Epithelial cell of prostate (primary cell): ENCODE measurements around the gene TRPM5.
"Not testable (repeated sequence)": the region's sequence is repeated elsewhere in the genome, so short reads cannot be mapped to it uniquely, and the experiment has no call there.

Source experiments
- DNase-seq: peaks from one replicate; pipeline ENCODE4 v3.0.0-alpha.2; 2011; ENCODE audit warnings: low read depth, low spot score
- H3K27ac ChIP-seq: fragments of 450-650 bp; 2 replicates; pipeline ENCODE4 v1.5.1; 2017; ENCODE audit warnings: mild to moderate bottlenecking

Gene TRPM5, protein sequence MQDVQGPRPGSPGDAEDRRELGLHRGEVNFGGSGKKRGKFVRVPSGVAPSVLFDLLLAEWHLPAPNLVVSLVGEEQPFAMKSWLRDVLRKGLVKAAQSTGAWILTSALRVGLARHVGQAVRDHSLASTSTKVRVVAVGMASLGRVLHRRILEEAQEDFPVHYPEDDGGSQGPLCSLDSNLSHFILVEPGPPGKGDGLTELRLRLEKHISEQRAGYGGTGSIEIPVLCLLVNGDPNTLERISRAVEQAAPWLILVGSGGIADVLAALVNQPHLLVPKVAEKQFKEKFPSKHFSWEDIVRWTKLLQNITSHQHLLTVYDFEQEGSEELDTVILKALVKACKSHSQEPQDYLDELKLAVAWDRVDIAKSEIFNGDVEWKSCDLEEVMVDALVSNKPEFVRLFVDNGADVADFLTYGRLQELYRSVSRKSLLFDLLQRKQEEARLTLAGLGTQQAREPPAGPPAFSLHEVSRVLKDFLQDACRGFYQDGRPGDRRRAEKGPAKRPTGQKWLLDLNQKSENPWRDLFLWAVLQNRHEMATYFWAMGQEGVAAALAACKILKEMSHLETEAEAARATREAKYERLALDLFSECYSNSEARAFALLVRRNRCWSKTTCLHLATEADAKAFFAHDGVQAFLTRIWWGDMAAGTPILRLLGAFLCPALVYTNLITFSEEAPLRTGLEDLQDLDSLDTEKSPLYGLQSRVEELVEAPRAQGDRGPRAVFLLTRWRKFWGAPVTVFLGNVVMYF (N-terminal part only)

GRCh38 chr11:2443881-2444820, at the start of gene TRPM5:
TRPM5 (minus strand) TSS chr11:2444514; CDS start chr11:2423036, 21,478 bp downstream.
- DNase-seq = no peak
- no peak within 1 kb of the TSS for H3K27ac ChIP-seq

- no peak overlapping the region for H3K27ac ChIP-seq
- DNase-seq = no peak
Measured at GRCh38 chr11:2489083-2489482, 44.8 kb upstream of the TRPM5 start.

DNA sequence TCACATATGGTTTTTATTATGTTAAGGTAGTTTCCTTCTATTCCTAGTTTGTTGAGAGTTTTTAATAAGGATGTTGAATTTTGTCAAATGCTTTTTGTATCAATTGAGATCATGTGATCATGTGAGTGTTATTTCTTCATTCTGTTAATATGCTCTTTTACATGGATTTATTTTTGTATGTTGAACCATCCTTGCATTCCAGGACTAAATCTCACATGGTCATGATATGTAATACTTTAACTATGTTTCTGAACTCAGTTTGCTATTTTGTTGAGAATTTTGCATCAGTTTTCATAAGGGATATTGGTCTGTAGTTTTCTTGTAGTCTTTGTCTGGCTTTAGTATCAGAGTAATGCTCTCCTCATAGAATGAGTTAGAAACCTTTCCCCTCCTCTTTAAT, 43.7 kb upstream of the TRPM5 start:
- H3K27ac ChIP-seq = no peak overlapping the region
- DNase-seq = no peak

DNA sequence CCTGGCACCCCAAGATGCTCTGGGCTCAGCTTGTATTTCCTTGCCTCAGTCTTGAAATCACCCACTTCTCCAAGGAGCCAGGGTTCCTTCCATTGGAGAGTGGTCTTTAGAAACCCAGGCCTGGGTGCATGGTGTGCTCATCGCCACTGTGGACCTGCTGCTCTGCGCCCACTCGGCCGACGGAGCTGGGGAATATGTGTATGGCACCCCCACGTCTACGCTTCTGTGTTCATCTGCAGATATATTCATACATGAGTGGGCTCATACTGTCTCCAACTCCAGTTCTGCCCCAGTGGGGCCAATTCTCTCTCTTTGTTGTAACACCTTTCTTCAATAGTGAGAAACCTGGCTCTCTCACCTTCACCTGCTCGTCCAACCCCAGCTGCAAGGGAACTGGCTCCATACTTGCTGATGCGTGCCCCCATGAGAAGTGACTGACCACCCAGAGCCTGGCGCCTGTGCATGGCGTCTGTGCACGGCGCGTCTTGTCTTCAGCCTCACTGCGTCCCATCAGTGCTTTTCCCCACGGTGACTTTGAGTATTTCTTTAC, 40.3 kb upstream of the TRPM5 start:
- no peak for DNase-seq
- H3K27ac ChIP-seq = no peak overlapping the region

- DNase-seq = no peak
- H3K27ac ChIP-seq = no peak overlapping the region
Measured at GRCh38 chr11:2483426-2483825, 39.1 kb upstream of the TRPM5 start.

- no peak for DNase-seq
- no peak overlapping the region for H3K27ac ChIP-seq
Measured at GRCh38 chr11:2482745-2483144, 38.4 kb upstream of the TRPM5 start.

DNA sequence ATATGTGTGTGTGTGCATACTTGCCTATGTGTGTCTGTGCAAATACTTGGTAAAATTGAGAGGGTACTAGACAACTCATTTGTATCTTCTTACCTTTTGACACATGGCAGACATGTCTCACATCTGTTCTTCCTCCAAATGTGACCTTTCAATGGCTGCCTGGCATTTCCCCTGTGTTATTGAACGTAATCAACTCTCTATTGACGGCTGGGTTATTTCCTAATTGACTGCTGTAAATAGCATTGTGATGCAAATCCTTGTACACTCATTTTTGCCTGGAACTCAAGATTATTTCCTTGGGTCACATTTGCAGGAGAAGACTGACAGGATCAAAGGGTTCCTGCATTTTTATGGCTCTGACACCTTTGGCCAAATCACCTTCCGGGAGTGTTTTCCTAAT, 37.9 kb upstream of the TRPM5 start:
- no peak overlapping the region for H3K27ac ChIP-seq
- DNase-seq = no peak

DNA sequence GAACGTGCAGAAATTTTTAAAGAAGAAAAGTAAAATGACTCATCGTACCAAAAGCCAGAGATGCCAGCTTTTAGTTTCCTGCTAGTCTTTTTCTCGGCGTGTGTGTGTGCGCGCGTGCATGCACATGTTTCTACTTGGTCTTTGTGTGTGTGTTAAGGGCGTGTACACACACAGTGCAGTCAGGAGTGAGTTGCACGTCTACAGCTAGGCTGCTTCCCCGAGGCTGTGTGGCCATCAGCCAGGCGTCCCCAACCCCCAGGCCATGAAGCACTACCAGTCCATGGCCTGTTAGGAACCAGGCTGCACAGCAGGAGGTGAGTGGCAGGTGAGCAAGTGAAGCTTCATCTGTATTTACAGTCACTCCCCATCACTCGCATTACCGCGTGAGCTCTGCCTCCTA, 36.9 kb upstream of the TRPM5 start:
- no peak for DNase-seq

DNA sequence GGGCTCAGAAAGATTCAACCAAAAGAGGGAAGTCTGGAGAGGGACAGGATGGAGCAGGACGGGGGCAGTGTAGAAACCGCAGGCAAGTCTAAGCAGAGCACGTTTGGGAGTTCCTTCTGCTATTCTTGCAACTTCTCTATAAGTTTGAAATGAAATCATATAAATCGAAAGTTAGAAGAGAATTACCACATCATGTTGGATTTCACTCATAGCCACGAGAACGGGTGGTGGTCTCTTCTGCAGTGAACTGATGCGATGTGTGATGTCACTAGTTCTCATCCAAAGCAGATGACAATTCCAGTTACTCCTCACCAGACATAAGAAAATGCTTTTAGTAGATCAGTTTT, 36.5 kb upstream of the TRPM5 start:
- no peak overlapping the region for H3K27ac ChIP-seq
- DNase-seq = no peak

More for the DNA sequence above, 36.9 kb upstream of the TRPM5 start:
- H3K27ac ChIP-seq = no peak overlapping the region

- H3K27ac ChIP-seq, DNase-seq: not testable (repeated sequence)
Measured at GRCh38 chr11:2480067-2480873, 36.0 kb upstream of the TRPM5 start.

DNA sequence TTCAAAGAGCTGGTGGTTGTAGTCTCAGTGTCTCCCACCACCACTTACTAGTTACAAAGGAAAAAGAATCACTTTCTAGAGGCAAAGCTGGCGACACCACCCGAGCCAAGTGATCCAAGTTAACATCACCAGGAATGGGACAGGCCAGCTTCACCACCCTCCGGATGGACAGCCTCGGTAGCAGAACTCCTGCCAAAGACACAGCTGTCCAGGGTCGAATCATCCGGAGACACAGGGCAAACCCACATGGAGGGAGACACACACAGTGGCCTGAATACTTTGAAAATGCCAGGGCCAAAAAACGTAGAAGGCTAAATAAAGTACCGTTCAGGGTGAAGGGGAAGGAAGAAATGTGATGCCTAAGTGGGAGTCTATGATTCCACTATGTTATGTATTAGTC, 33.6 kb upstream of the TRPM5 start:
- no peak overlapping the region for H3K27ac ChIP-seq
- DNase-seq = no peak

DNA sequence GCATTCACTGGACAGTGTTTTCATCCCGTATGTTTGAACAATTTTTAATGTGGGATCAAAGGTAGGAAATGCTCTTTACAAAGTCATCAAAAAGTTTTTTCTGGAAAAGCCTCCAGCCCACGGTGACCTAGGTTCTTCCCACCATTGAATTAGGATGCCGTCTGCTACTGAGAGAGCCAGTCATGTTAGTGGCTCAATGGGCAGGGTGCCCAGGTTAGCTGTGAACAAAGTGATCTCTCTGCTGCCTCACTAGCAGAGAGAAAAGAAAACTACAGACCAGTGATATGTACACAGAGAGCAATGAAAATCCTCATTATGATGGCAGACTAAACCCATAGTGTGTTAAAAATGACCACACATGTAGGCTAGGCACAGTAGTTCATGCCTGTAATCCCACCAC, 32.9 kb upstream of the TRPM5 start:
- DNase-seq = no peak
- no peak overlapping the region for H3K27ac ChIP-seq

GRCh38 chr11:2475136-2475918, 31.0 kb upstream of the TRPM5 start:
- no peak for DNase-seq
- H3K27ac ChIP-seq = no peak overlapping the region

- no peak for DNase-seq
- no peak overlapping the region for H3K27ac ChIP-seq
Measured at GRCh38 chr11:2474059-2474901, 30.0 kb upstream of the TRPM5 start.

DNA sequence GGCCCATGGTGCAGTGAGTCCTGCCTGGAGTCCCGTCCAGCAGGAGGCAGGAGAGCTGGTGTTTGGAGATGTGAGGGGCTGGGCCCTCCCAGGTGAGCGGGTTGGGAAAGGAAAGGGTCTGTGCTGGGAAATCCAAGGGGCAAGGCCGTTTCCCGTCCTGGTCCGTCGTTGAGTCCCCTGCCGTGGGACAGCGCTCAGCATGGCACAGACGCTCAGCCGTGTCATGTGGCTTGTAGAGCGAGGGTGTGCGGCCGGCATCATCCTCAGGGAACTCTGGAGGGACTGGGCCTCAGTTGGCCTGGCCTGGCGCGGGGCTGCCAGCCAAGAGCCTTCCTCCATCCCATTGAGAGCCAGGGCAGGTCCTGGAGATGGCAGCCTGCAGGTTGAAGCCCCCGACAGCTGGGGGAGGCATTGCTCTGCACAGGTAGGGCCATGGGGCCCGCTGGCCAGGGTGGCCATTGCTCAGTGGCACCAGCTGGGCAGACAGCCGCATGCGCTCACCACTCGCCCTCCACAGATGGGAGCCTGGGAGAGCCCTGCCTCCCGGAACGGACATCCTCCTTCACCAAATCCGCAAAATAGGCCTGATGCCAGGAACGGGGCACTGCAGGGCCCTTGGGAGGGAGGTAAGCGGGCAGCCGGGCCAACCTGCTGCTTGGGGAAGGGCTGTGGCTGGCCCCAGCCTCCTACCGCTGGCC, 29.2 kb upstream of the TRPM5 start:
- H3K27ac ChIP-seq = no peak overlapping the region
- no peak for DNase-seq

- no peak overlapping the region for H3K27ac ChIP-seq
- DNase-seq = no peak
Measured at GRCh38 chr11:2472428-2473186, 28.3 kb upstream of the TRPM5 start.

GRCh38 chr11:2471804-2472096, 27.4 kb upstream of the TRPM5 start:
- no peak overlapping the region for H3K27ac ChIP-seq
- no peak for DNase-seq
